ENCODE data around the gene ROBO4. TPM values are rescaled to one million over a fixed set of nuclear protein-coding genes. Genes with fewer than 3 reads are reported as not detected.

ROBO4 gene
- total RNA-seq, 1 experiment from 2014 or later: not detected

DNA sequence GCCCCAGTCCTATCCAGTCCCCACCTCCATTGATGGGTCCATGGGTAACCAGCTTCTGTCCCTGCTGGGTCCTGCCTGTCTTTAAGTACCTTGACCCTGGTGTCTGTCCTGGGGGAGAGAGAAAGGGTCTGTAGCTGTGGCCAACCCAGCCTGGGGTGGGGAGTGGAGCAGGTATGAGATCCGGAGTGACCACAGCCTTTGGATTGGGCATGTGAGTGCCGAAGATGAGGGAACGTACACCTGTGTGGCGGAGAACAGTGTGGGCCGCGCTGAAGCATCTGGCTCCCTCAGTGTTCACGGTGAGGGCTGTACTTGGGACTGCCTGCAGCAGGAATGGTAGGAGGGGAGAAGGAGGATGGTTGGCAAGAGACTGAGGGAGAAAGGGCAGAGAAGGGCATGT is 27.2 kb downstream of the ROBO4 start:
- DNase-seq (ENCODE audit: low read depth, low spot score) (no peak), ATAC-seq (no peak)
- Histone ChIP-seq H4K20me1 (ENCODE audit: insufficient read depth) (no peaks in the 10 kb centered on the region), H3K4me3 (replicated peaks in 1 of 2; ENCODE audit: low read depth in 1 of 2, low read length in 2 of 2) (no peak overlapping the region), H3K36me3 (ENCODE audit: control insufficient read depth in 1 of 2, insufficient read depth in 2 of 2, low read length in 2 of 2) (no peaks in the 10 kb centered on the region), H3K4me2 (ENCODE audit: low read length) (no peak overlapping the region), H3K9ac (ENCODE audit: low read length) (no peak overlapping the region), H3K9me2 (ENCODE audit: insufficient read depth) (no peaks in the 10 kb centered on the region), H3K4me1 (ENCODE audit: control insufficient read depth in 1 of 2, insufficient read depth in 2 of 2, low read length in 2 of 2) (peaks cover under 1 to 4% of the 10 kb centered on the region in 2 experiments; a peak in 3 of 4 replicates), H3K27ac (ENCODE audit: low read depth, low read length) (no peak overlapping the region), H3K9me3 (ENCODE audit: control insufficient read depth in 1 of 2, insufficient read depth in 1 of 2, low read depth in 1 of 2, low read length in 2 of 2) (no peaks in the 10 kb centered on the region), H3K27me3 (ENCODE audit: insufficient read depth, low read length) (peaks cover 20% of the 10 kb centered on the region; the same call in 1 of the 2 replicates), H3K79me2 (ENCODE audit: insufficient read depth, low read length) (no peaks in the 10 kb centered on the region), H2AFZ (ENCODE audit: low read depth, low read length, poor library complexity, severe bottlenecking) (no peak overlapping the region)
- CTCF ChIA-PET: no interaction called here
- intact Hi-C loops (cut with micrococcal nuclease): no loop called here
- POLR2A ChIA-PET: no interaction called here
- RAD21 ChIA-PET (ENCODE audit: low non-redundant PET in 1 of 2, low total read pairs in 2 of 2, uncharacterized antibody in 2 of 2, unreplicated experiment in 2 of 2): no interaction called here
- TF ChIP-seq, protein P1, sequence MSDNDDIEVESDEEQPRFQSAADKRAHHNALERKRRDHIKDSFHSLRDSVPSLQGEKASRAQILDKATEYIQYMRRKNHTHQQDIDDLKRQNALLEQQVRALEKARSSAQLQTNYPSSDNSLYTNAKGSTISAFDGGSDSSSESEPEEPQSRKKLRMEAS (IDR thresholded peaks at IDR 0.05): no peak
- TF ChIP-seq SP1 (IDR thresholded peaks at IDR 0.05; ENCODE audit: low read depth) (no peak), RAD21 (IDR thresholded peaks at IDR 0.05; ENCODE audit: low read depth) (no peak), EZH2 (IDR thresholded peaks at IDR 0.05) (no peak), FOSL1 (IDR thresholded peaks at IDR 0.05; ENCODE audit: low read depth) (no peak), CEBPB (IDR thresholded peaks at IDR 0.05; ENCODE audit: low read depth) (no peak), EZH2phosphoT487 (IDR thresholded peaks at IDR 0.05; ENCODE audit: borderline replicate concordance) (no peak), ZNF274 (IDR thresholded peaks at IDR 0.05; ENCODE audit: low read depth, low read length) (no peak), JUND (IDR thresholded peaks at IDR 0.05) (no peak), POLR2A (IDR thresholded peaks at IDR 0.05; ENCODE audit: borderline replicate concordance, extremely low read depth, insufficient read depth, insufficient read length) (no peak)
- TF ChIP-seq, protein P2, sequence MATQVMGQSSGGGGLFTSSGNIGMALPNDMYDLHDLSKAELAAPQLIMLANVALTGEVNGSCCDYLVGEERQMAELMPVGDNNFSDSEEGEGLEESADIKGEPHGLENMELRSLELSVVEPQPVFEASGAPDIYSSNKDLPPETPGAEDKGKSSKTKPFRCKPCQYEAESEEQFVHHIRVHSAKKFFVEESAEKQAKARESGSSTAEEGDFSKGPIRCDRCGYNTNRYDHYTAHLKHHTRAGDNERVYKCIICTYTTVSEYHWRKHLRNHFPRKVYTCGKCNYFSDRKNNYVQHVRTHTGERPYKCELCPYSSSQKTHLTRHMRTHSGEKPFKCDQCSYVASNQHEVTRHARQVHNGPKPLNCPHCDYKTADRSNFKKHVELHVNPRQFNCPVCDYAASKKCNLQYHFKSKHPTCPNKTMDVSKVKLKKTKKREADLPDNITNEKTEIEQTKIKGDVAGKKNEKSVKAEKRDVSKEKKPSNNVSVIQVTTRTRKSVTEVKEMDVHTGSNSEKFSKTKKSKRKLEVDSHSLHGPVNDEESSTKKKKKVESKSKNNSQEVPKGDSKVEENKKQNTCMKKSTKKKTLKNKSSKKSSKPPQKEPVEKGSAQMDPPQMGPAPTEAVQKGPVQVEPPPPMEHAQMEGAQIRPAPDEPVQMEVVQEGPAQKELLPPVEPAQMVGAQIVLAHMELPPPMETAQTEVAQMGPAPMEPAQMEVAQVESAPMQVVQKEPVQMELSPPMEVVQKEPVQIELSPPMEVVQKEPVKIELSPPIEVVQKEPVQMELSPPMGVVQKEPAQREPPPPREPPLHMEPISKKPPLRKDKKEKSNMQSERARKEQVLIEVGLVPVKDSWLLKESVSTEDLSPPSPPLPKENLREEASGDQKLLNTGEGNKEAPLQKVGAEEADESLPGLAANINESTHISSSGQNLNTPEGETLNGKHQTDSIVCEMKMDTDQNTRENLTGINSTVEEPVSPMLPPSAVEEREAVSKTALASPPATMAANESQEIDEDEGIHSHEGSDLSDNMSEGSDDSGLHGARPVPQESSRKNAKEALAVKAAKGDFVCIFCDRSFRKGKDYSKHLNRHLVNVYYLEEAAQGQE (IDR thresholded peaks at IDR 0.05; ENCODE audit: low read depth): no peak
- TF ChIP-seq, protein P3, sequence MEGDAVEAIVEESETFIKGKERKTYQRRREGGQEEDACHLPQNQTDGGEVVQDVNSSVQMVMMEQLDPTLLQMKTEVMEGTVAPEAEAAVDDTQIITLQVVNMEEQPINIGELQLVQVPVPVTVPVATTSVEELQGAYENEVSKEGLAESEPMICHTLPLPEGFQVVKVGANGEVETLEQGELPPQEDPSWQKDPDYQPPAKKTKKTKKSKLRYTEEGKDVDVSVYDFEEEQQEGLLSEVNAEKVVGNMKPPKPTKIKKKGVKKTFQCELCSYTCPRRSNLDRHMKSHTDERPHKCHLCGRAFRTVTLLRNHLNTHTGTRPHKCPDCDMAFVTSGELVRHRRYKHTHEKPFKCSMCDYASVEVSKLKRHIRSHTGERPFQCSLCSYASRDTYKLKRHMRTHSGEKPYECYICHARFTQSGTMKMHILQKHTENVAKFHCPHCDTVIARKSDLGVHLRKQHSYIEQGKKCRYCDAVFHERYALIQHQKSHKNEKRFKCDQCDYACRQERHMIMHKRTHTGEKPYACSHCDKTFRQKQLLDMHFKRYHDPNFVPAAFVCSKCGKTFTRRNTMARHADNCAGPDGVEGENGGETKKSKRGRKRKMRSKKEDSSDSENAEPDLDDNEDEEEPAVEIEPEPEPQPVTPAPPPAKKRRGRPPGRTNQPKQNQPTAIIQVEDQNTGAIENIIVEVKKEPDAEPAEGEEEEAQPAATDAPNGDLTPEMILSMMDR (IDR thresholded peaks at IDR 0.05 in 2 of 3, conservative IDR thresholded peaks at IDR 0.05 in 1 of 3; ENCODE audit: borderline replicate concordance in 1 of 3, insufficient read depth in 1 of 3, low read depth in 2 of 3, low read length in 2 of 3): no peak
- BruUV-seq (replicated peaks): no TSS peak

All from HCT116 (cell line).